ENCODE data around the gene DPF3. TPM values are rescaled to one million over a fixed set of nuclear protein-coding genes. Genes with fewer than 3 reads are reported as not detected.
A peak's percentile ranks its signal among the peaks of the same experiment; 100 is the strongest.

Gene DPF3
- total RNA-seq, 3 donors from 2014 or later, result 9.3 to 21.9 (median 10.9) TPM

GRCh38 chr14:72633551-72633950, 260.4 kb downstream of the DPF3 start:
- H3K9me3 ChIP-seq, result no peaks in the 10 kb centered on the region
- DNase-seq (no peak), ATAC-seq (no peak)
- H3K4me1 ChIP-seq (ENCODE audit: low read depth), result no peaks in the 10 kb centered on the region
- H3K36me3 ChIP-seq (ENCODE audit: low read depth), result no peaks in the 10 kb centered on the region
- no peak for TF ChIP-seq CTCF (IDR thresholded peaks at IDR 0.05)
- intact Hi-C loops (cut with DNase I, micrococcal nuclease), result no loop called here
- no peak overlapping the region for H3K4me3 ChIP-seq

- DNase-seq, result no peak
- no peak for ATAC-seq
- Histone ChIP-seq H3K4me1 (ENCODE audit: low read depth) (no peaks in the 10 kb centered on the region), H3K4me3 (no peak overlapping the region), H3K9me3 (no peaks in the 10 kb centered on the region), H3K36me3 (ENCODE audit: low read depth) (no peaks in the 10 kb centered on the region)
- intact Hi-C loops (cut with DNase I, micrococcal nuclease), result no loop called here
- TF ChIP-seq CTCF (IDR thresholded peaks at IDR 0.05), result no peak
These were observed 261.2 kb downstream of the DPF3 start for GRCh38 chr14:72632727-72633126.

GRCh38 chr14:72631401-72631800, 262.5 kb downstream of the DPF3 start:
- Histone ChIP-seq H3K4me3 (no peak overlapping the region), H3K36me3 (ENCODE audit: low read depth) (no peaks in the 10 kb centered on the region), H3K9me3 (no peaks in the 10 kb centered on the region), H3K4me1 (ENCODE audit: low read depth) (no peaks in the 10 kb centered on the region)
- TF ChIP-seq CTCF (IDR thresholded peaks at IDR 0.05), result no peak
- DNase-seq, result peak in 1 of 3 donors; percentile 8
- intact Hi-C loops (cut with DNase I, micrococcal nuclease), result no loop called here
- ATAC-seq, result peak; percentile 45

- no peak for ATAC-seq
- intact Hi-C loops (cut with DNase I, micrococcal nuclease), result no loop called here
- no peak for DNase-seq
- no peaks in the 10 kb centered on the region for H3K36me3 ChIP-seq (ENCODE audit: low read depth)
- no peak for TF ChIP-seq CTCF (IDR thresholded peaks at IDR 0.05)
- no peaks in the 10 kb centered on the region for H3K4me1 ChIP-seq (ENCODE audit: low read depth)
- H3K4me3 ChIP-seq, result no peak overlapping the region
- H3K9me3 ChIP-seq, result peaks cover 3% of the 10 kb centered on the region
These were observed 263.5 kb downstream of the DPF3 start for GRCh38 chr14:72630374-72630773.

- H3K9me3 ChIP-seq, result peaks cover 3% of the 10 kb centered on the region
- H3K4me3 ChIP-seq, result no peak overlapping the region
- DNase-seq, result no peak
- H3K4me1 ChIP-seq (ENCODE audit: low read depth), result no peaks in the 10 kb centered on the region
- no peaks in the 10 kb centered on the region for H3K36me3 ChIP-seq (ENCODE audit: low read depth)
- no peak for TF ChIP-seq CTCF (IDR thresholded peaks at IDR 0.05)
- no peak for ATAC-seq
- intact Hi-C loops (cut with DNase I, micrococcal nuclease), result no loop called here
These were observed 264.4 kb downstream of the DPF3 start for GRCh38 chr14:72629534-72629933.

GRCh38 chr14:72625689-72626088, 268.2 kb downstream of the DPF3 start:
- intact Hi-C loops (cut with DNase I, micrococcal nuclease), result no loop called here
- Histone ChIP-seq H3K4me3 (no peak overlapping the region), H3K36me3 (ENCODE audit: low read depth) (no peaks in the 10 kb centered on the region), H3K4me1 (ENCODE audit: low read depth) (no peaks in the 10 kb centered on the region), H3K9me3 (peaks cover 3% of the 10 kb centered on the region)
- ATAC-seq (no peak), DNase-seq (no peak)
- TF ChIP-seq CTCF (IDR thresholded peaks at IDR 0.05), result no peak
